ENCODE data around the gene PTP4A2.

DNA sequence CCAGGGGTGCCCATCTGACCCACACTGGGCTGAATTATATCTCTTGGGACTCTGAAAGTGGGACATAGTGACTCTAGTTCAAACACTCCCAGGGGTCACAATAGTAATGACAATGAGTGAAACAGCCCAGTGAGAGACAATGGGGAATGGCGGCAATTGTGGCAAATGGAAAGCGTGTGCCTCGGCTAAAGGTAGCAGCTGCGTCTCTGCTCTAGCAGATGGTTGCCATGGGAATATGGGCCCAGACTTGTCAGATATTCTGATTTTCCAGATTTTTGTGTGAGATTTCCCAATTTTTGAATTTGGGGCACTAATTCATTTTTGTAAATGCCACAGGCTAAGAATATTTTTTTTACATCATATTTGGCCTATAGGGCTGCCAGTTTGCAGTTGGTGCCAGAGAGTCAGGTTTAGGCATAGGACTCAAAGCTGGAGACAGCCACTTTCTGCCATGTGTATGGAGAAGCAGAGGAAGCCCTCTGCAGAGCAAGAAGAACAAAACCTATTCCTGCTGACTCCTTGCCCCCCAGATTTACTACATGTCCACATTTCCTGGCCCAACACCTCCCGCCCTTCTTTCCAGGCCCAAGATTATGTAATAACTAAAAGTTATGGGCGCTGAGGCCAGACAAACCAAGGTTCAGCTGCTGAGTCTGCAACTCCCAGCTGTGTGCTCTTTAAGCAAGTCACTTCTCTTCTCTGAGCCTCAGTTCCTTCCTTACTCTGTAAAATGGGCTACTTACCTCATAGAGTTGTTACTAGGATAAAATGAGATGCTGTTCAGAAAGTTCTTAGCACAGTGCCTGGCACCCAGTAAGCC is 21.6 kb upstream of the PTP4A2 start:
- TF ChIP-seq POLR2A (IDR thresholded peaks at IDR 0.05; ENCODE audit: low read length) (no peak), GATA1 (IDR thresholded peaks at IDR 0.05; ENCODE audit: low read depth, low read length) (no peak)

Measured in erythroblast (primary cell).